K562 (cell line): Measurements from ENCODE around the gene SUFU. TPM values are rescaled to one million over a fixed set of nuclear protein-coding genes. Genes with fewer than 3 reads are reported as not detected.

Experiments used
- ADNP ChIP-seq: fragments of 200-800 bp; sonication (Bioruptor generic); IDR thresholded peaks from 2 replicates; pipeline ENCODE4 v1.6.1; 2016; ENCODE audit warnings: missing genetic modification characterization, missing compliant biosample characterization
- ASH1L ChIP-seq: fragments of 450-650 bp; IDR thresholded peaks from 2 replicates; pipeline ENCODE4 v1.6.1; 2018; ENCODE audit warnings: borderline replicate concordance, mild to moderate bottlenecking, low read depth; ENCODE audit not compliant: partially characterized antibody
- EP400 ChIP-seq: fragments of 450-650 bp; IDR thresholded peaks from 2 replicates; pipeline ENCODE4 v1.6.1; 2017; ENCODE audit warnings: antibody characterized with exemption, mild to moderate bottlenecking, moderate library complexity
- FIP1L1 ChIP-seq: fragments of 200-400 bp; formaldehyde crosslinking; IDR thresholded peaks from 2 replicates; pipeline ENCODE4 v1.6.1; 2018; ENCODE audit warnings: mild to moderate bottlenecking, low read depth, low read length; ENCODE audit not compliant: poor library complexity, severe bottlenecking
- FOSL1 ChIP-seq: fragments of 200-800 bp; sonication (Bioruptor generic); conservative IDR thresholded peaks from 2 replicates; pipeline ENCODE4 v1.6.1; 2016; ENCODE audit warnings: missing genetic modification characterization, missing compliant biosample characterization
- GATAD2B ChIP-seq: fragments of 450-650 bp; IDR thresholded peaks from 2 replicates; pipeline ENCODE4 v1.6.1; 2017; ENCODE audit warnings: mild to moderate bottlenecking, borderline replicate concordance
- HNRNPUL1 ChIP-seq: fragments of 200-400 bp; formaldehyde crosslinking; IDR thresholded peaks from 2 replicates; pipeline ENCODE4 v1.6.1; 2017; ENCODE audit warnings: low read length
- NFXL1 ChIP-seq: fragments of 450-650 bp; formaldehyde crosslinking; IDR thresholded peaks from 2 replicates; pipeline ENCODE4 v1.4.0; 2021; ENCODE audit warnings: mild to moderate bottlenecking
- NFYB ChIP-seq: IDR thresholded peaks from 2 replicates; pipeline ENCODE4 v1.6.1; 2011; ENCODE audit warnings: mild to moderate bottlenecking, moderate library complexity; ENCODE audit not compliant: insufficient read length; ENCODE audit errors: extremely low read depth
- NONO ChIP-seq, 2 experiments: fragments of 200-400 bp in 1 of 2; fragments of 450-650 bp in 1 of 2; formaldehyde crosslinking in 1 of 2; IDR thresholded peaks; 2 replicates each; pipeline ENCODE4 v1.6.1; 2017; ENCODE audit warnings: low read depth in 2 of 2, mild to moderate bottlenecking in 2 of 2, moderate library complexity in 2 of 2, low read length in 1 of 2
- PCBP2 ChIP-seq: fragments of 200-400 bp; formaldehyde crosslinking; IDR thresholded peaks from 2 replicates; pipeline ENCODE4 v1.6.1; 2018; ENCODE audit warnings: low read length, low read depth, mild to moderate bottlenecking, moderate library complexity; ENCODE audit not compliant: poor library complexity, severe bottlenecking
- PHF8 ChIP-seq: fragments of 200-600 bp; sonication (generic); IDR thresholded peaks from 2 replicates; pipeline ENCODE4 v1.6.1; 2012; ENCODE audit warnings: mixed run types, mild to moderate bottlenecking, inconsistent platforms, low read length, moderate library complexity, borderline replicate concordance
- PHTF2 ChIP-seq: fragments of 250-450 bp; sonication (Bioruptor Pico); IDR thresholded peaks from 2 replicates; pipeline ENCODE4 v1.5.0; 2021; ENCODE audit warnings: mild to moderate bottlenecking
- RFX1 ChIP-seq: fragments of 450-650 bp; IDR thresholded peaks from 2 replicates; pipeline ENCODE4 v1.6.1; 2016; ENCODE audit warnings: mild to moderate bottlenecking, moderate library complexity
- SAP30 ChIP-seq: fragments of 200-600 bp; sonication (generic); IDR thresholded peaks from 2 replicates; pipeline ENCODE4 v1.6.1; 2012; ENCODE audit warnings: borderline replicate concordance, low read depth, mild to moderate bottlenecking, moderate library complexity, low read length, control low read depth, inconsistent platforms; ENCODE audit not compliant: insufficient read depth, poor library complexity, severe bottlenecking
- SMARCC2 ChIP-seq: fragments of 450-650 bp; IDR thresholded peaks from 2 replicates; pipeline ENCODE4 v1.6.1; 2017; ENCODE audit warnings: antibody characterized with exemption, moderate library complexity, mild to moderate bottlenecking, low read depth
- ZNF133 ChIP-seq: fragments of 250-450 bp; sonication (Bioruptor Pico); IDR thresholded peaks from 2 replicates; pipeline ENCODE4 v1.4.0; 2020; ENCODE audit warnings: mild to moderate bottlenecking
- ZNF311 ChIP-seq: fragments of 250-450 bp; sonication (Bioruptor Pico); IDR thresholded peaks from 2 replicates; pipeline ENCODE4 v1.4.0; 2020; ENCODE audit warnings: mild to moderate bottlenecking, moderate library complexity
- ZNF324 ChIP-seq: fragments of 250-450 bp; sonication (Bioruptor Pico); IDR thresholded peaks from 2 replicates; pipeline ENCODE4 v1.4.0; 2020; ENCODE audit warnings: mild to moderate bottlenecking
- ZNF551 ChIP-seq: fragments of 250-450 bp; sonication (Bioruptor Pico); IDR thresholded peaks from 2 replicates; pipeline ENCODE4 v1.5.0; 2021; ENCODE audit warnings: mild to moderate bottlenecking, moderate library complexity
- ZNF561 ChIP-seq: fragments of 450-650 bp; formaldehyde crosslinking; conservative IDR thresholded peaks from 2 replicates; pipeline ENCODE4 v1.4.0; 2020; ENCODE audit warnings: mild to moderate bottlenecking, moderate library complexity
- ZSCAN29 ChIP-seq: fragments of 450-650 bp; IDR thresholded peaks from 2 replicates; pipeline ENCODE4 v1.6.1; 2017
- polyA plus RNA-seq, 8 experiments: library from polyadenylated mRNA; depleted of rRNA in 4 of 8; stranded (reverse) in 5 of 8; unstranded in 3 of 8; fragments of >200 nt; fragmentation: Nextera tagmentation in 2 of 8; fragmentation: Illumina TruSeq in 1 of 8; extraction: Ambion mirVana in 2 of 8; extraction: Trizol in 1 of 8; gene quantifications; 2 replicates each; pipeline versions ENCODE4 v1.2.1 to v1.2.3, GENCODE V29; 2011 to 2014; ENCODE audit warnings: inconsistent platforms in 1 of 8, missing spikeins in 1 of 8
- total RNA-seq, 7 experiments: library from RNA; depleted of rRNA in 6 of 7; stranded (reverse); fragments of >200 nt in 6 of 7; fragmentation: Illumina TruSeq in 2 of 7; extraction: Trizol in 2 of 7; gene quantifications; 2 replicates each; pipeline versions ENCODE4 v1.2.1 to v1.2.3, GENCODE V29; 2011 to 2021; ENCODE audit warnings: low replicate concordance in 1 of 7
- TF ChIP-seq, protein P1 (sequence below): sonication (generic); formaldehyde crosslinking; IDR thresholded peaks from 2 replicates; pipeline ENCODE4 v1.8.1; 2023; ENCODE audit warnings: mild to moderate bottlenecking, missing genetic modification reagents
- TF ChIP-seq, protein P2 (sequence below): sonication (generic); formaldehyde crosslinking; IDR thresholded peaks from 2 replicates; pipeline ENCODE4 v1.8.1; 2023; ENCODE audit warnings: mild to moderate bottlenecking, missing genetic modification reagents, moderate library complexity
- TF ChIP-seq, protein P3 (sequence below): fragments of 250-450 bp; sonication (Bioruptor Pico); IDR thresholded peaks from 2 replicates; pipeline ENCODE4 v1.4.0; 2020; ENCODE audit warnings: mild to moderate bottlenecking

SUFU gene
- total and polyA plus RNA-seq, 9 of the 15 experiments (the other 6 are each of a cell fraction or from before 2014, with no cell fraction given), result 0.59 to 6.3 (median 0.82) TPM

DNA sequence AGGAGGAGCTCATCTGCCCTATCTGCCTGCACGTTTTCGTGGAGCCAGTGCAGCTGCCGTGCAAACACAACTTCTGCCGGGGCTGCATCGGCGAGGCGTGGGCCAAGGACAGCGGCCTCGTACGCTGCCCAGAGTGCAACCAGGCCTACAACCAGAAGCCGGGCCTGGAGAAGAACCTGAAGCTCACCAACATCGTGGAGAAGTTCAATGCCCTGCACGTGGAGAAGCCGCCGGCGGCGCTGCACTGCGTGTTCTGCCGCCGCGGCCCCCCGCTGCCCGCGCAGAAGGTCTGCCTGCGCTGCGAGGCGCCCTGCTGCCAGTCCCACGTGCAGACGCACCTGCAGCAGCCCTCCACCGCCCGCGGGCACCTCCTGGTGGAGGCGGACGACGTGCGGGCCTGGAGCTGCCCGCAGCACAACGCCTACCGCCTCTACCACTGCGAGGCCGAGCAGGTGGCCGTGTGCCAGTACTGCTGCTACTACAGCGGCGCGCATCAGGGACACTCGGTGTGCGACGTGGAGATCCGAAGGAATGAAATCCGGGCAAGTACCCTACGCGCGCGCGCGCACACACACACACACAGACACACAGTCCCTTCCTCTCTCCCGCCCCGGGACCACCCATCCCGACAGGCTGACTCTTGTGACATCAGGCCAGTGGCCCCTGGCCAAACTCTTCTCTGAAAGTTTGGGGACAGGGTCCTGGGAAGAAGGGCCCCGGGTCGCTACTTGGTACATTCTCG lies 141.0 kb downstream of the SUFU start (continued):
- TF ChIP-seq SAP30 (peak; percentile 57), PHTF2 (no peak), ADNP (tag) (no peak), ZNF311 (CRISPR knock-in tag) (no peak), PCBP2 (no peak), FIP1L1 (peak; percentile 70), ASH1L (no peak), NONO (IDR thresholded peaks at IDR 0.05; ENCODE audit: low read depth in 2 of 2, low read length in 1 of 2) (no peak; a peak in 1 of 4 replicates), ZSCAN29 (no peak), EP400 (peak; percentile 54; the same call in 1 of the 2 replicates), RFX1 (no peak), ZNF561 (CRISPR knock-in tag) (no peak), SMARCC2 (no peak), NFYB (no peak), NFXL1 (CRISPR knock-in tag) (no peak), HNRNPUL1 (no peak), ZNF551 (CRISPR knock-in tag) (no peak), FOSL1 (tag) (0 out of 2 replicates have a peak, but pooled peaks have one; percentile 7), PHF8 (peak; percentile 9; the same call in 1 of the 2 replicates), GATAD2B (no peak), ZNF133 (no peak), ZNF324 (CRISPR knock-in tag) (no peak)
- TF ChIP-seq, protein P1, sequence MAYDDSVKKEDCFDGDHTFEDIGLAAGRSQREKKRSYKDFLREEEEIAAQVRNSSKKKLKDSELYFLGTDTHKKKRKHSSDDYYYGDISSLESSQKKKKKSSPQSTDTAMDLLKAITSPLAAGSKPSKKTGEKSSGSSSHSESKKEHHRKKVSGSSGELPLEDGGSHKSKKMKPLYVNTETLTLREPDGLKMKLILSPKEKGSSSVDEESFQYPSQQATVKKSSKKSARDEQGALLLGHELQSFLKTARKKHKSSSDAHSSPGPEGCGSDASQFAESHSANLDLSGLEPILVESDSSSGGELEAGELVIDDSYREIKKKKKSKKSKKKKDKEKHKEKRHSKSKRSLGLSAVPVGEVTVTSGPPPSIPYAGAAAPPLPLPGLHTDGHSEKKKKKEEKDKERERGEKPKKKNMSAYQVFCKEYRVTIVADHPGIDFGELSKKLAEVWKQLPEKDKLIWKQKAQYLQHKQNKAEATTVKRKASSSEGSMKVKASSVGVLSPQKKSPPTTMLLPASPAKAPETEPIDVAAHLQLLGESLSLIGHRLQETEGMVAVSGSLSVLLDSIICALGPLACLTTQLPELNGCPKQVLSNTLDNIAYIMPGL (CRISPR knock-in tag), result peak; percentile 58; the same call in 1 of the 2 replicates
- TF ChIP-seq, protein P2, sequence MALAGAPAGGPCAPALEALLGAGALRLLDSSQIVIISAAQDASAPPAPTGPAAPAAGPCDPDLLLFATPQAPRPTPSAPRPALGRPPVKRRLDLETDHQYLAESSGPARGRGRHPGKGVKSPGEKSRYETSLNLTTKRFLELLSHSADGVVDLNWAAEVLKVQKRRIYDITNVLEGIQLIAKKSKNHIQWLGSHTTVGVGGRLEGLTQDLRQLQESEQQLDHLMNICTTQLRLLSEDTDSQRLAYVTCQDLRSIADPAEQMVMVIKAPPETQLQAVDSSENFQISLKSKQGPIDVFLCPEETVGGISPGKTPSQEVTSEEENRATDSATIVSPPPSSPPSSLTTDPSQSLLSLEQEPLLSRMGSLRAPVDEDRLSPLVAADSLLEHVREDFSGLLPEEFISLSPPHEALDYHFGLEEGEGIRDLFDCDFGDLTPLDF, result no peak
- TF ChIP-seq, protein P3, sequence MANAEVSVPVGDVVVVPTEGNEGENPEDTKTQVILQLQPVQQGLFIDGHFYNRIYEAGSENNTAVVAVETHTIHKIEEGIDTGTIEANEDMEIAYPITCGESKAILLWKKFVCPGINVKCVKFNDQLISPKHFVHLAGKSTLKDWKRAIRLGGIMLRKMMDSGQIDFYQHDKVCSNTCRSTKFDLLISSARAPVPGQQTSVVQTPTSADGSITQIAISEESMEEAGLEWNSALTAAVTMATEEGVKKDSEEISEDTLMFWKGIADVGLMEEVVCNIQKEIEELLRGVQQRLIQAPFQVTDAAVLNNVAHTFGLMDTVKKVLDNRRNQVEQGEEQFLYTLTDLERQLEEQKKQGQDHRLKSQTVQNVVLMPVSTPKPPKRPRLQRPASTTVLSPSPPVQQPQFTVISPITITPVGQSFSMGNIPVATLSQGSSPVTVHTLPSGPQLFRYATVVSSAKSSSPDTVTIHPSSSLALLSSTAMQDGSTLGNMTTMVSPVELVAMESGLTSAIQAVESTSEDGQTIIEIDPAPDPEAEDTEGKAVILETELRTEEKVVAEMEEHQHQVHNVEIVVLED (CRISPR knock-in tag), result no peak
